Fibroblast of skin of scalp (primary cell): ENCODE results near the gene RASIP1.

Source experiments
- DNase-seq: peaks from one replicate; pipeline ENCODE4 v3.0.0-alpha.2; 2013

The RASIP1 gene

GRCh38 chr19:48755084-48755641 is 14.8 kb upstream of the RASIP1 start, which contains the start of gene FGF21:
TSS of gene FGF21 (plus strand) at chr19:48755524. CDS start at chr19:48756237, 713 bp downstream.
- peak; percentile 31 for DNase-seq

GRCh38 chr19:48752496-48753365 is 12.3 kb upstream of the RASIP1 start, which contains the start of gene FUT1:
TSS of gene FUT1 (minus strand) at chr19:48752641. CDS start at chr19:48751281, 1,360 bp downstream.
- no peak for DNase-seq

GRCh38 chr19:48751845-48752495 is 11.6 kb upstream of the RASIP1 start:
- DNase-seq, result no peak

- no peak for DNase-seq
These were observed 10.5 kb upstream of the RASIP1 start for GRCh38 chr19:48750771-48751504.

GRCh38 chr19:48750351-48750750 is 9.9 kb upstream of the RASIP1 start:
- no peak for DNase-seq

DNA sequence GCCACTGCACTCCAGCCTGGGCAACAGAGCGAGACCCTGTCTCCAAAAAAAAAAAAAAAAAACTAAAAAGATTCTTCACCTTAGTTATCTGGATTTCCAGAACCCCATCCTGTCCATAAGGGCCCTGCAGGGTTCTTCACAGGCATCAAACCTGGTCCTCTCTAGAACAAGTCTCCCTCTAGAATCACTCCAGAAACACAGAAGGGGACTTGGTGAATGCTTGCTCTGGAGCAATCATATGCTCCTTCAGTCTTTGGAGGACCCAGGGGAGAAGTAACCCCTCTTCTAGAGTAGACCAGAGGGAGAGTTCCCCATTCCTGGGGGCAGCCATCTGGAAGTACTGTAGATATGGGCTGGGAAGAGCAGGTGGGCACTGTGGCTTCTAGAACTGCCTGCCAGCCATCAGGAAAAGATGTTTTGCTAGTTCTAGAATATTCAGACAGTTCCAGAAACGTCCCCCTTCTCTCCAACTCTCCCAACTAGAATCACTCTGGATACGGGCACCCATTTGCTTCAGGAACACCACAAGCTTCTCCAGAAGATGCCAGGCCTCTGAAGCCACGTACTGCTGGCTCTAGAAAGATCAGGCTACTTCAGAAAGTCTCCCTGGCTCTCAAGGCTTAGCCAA is 9.3 kb upstream of the RASIP1 start:
- no peak for DNase-seq

DNA sequence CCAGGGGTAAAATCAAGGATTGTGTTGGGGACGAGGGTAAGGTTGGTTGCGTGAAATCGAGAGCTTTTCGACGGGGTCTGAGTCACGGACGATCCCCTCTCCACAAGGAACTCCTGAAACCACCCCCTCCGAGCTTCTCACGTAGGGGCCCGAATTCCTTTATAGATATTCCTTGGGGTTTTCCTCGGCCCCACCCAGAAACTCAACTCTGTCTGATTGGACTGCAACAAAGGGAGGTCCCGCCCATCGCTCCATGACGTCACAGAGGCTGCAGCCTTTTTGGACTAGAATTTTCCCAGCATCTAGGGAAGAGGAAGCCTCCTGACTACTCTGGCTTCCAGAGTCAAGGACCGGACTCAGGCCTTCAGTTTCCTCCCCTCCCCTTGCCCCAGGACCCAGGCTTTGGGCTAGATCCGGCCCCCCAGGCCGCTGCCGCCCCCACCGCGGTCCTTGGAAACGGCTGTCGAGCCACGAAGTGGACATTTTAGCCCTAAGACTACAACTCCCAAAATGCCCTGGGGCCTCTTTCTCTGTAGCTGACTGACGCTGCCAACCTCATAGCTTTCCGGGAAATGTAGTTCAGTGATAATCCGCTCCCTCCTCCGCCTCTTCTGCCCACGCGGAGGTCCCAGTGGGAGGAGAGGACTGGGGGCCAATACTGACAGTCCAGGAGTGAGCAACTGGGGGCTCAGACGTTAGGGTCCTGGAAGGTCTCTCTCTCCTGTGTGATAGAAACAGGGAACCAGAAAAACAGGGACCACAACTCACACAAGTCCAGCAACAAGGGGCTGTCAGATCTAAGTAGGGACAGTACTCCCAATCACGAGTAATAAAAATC is 6.5 kb upstream of the RASIP1 start, which contains the start of gene IZUMO1:
Gene IZUMO1, minus strand, starts transcription at position 172 of the 838 bp plus-strand sequence. CDS start 1,050 bp downstream, outside the sequence.
- peak; percentile 92 for DNase-seq

- no peak for DNase-seq
These were observed 5.7 kb upstream of the RASIP1 start for GRCh38 chr19:48746110-48746509.

GRCh38 chr19:48745208-48745995 is 5.0 kb upstream of the RASIP1 start:
- DNase-seq, result peak; percentile 68

DNA sequence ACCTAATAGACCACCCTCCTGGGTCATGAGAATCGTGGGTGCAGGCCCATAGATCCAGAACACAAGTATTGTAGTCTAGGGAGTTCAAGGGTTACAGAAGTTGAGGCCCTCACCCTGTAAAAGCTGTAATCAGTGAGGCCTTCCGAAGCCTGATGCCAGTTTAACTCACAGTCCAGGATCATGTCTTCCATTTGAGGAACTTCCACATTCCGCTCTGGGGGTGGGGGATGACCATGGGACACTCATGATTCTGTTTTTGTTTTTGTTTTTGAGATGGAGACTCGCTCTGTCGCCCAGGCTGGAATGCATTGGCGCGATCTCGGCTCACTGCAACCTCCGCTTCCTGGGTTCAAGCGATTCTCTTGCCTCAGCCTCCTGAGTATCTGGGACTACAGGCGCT is 1.7 kb upstream of the RASIP1 start:
- no peak for DNase-seq

- DNase-seq, result no peak
These were observed 954 bp upstream of the RASIP1 start for GRCh38 chr19:48741129-48741999.

- no peak for DNase-seq
These were observed 826 bp downstream of the RASIP1 start for GRCh38 chr19:48739404-48740163.

- DNase-seq, result peak; percentile 76
These were observed 1.6 kb downstream of the RASIP1 start for GRCh38 chr19:48738557-48739403.

- no peak for DNase-seq
These were observed 2.9 kb downstream of the RASIP1 start for GRCh38 chr19:48737360-48737998.

DNA sequence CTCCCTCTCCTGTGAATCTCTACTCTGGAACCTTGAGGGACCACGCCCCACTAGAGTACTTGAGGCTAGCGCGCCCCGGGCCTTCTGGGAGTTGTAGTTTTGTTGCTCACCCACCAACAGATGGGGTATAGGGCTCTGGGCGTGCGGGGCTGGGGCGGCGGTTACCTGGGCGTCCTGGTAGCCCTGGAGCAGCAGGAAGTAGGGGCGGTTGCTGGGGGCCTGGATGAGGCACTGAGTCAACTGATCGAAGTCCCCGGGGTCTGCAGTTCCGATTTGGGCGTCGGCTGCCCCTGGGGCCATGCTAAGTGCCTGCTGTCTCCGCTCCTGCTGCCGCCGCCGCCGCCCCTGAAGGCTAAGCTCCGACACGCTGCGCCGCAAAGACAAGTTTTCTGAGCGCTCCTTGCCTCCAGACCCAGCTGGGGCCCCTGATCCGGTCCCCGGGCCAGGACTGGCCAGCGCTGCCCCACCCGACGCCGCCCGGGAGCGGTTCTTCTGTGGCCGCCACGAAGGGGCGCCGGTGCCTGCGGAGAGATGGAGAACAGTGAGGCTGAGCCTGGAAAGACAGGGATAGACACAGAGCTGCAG is 5.3 kb downstream of the RASIP1 start:
- peak; percentile 38 for DNase-seq

DNA sequence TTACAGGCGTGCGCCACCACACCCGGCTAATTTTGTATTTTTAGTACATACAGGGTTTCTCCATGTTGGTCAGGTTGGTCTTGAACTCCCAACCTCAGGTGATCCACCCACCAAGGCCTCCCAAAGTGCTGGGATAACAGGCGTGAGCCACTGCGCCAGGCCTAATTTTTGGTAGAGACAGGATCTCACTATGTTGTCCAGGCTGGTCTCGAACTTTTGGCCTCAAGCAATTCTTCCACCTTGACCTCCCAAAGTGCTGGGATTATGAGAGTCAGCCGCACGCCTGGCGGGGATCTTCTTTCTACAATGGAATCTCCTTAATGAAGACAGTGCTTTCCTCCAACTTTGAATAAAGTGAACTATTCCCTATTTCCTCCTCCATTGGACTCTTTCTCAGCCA is 5.8 kb downstream of the RASIP1 start:
- DNase-seq, result no peak

GRCh38 chr19:48731452-48731851 is 9.0 kb downstream of the RASIP1 start:
- DNase-seq, result no peak
